HEK293 (cell line): ENCODE results near the gene CORO2B.

ENCODE experiments used
- MZF1 ChIP-seq: fragments of 450-650 bp; formaldehyde crosslinking; IDR thresholded peaks from 2 replicates; pipeline ENCODE4 v1.5.1; 2017; ENCODE audit warnings: missing biosample characterization, missing genetic modification characterization, borderline replicate concordance
- YY1 ChIP-seq: fragments of 450-650 bp; formaldehyde crosslinking; IDR thresholded peaks from 2 replicates; pipeline ENCODE4 v1.5.1; 2018; ENCODE audit warnings: missing biosample characterization, missing genetic modification characterization
- ZNF114 ChIP-seq: fragments of 450-650 bp; formaldehyde crosslinking; IDR thresholded peaks from 2 replicates; pipeline ENCODE4 v1.5.0; 2017; ENCODE audit warnings: missing biosample characterization, missing genetic modification characterization
- ZNF274 ChIP-seq, 2 experiments: fragments of 200-500 bp in 1 of 2; fragments of 450-650 bp in 1 of 2; sonication (Bioruptor generic) in 1 of 2; formaldehyde crosslinking in 1 of 2; IDR thresholded peaks; 2 replicates each; pipeline versions ENCODE4 v1.5.1 to v1.6.1; 2014 to 2016; ENCODE audit warnings: borderline replicate concordance in 1 of 2, inconsistent platforms in 1 of 2, low read length in 1 of 2, missing biosample characterization in 1 of 2, missing genetic modification characterization in 1 of 2
- ZNF558 ChIP-seq: fragments of 450-650 bp; formaldehyde crosslinking; IDR thresholded peaks from 2 replicates; pipeline ENCODE4 v1.5.1; 2016; ENCODE audit warnings: missing biosample characterization, missing genetic modification characterization
- TF ChIP-seq, protein P1 (sequence below): fragments of 450-650 bp; formaldehyde crosslinking; IDR thresholded peaks from 2 replicates; pipeline ENCODE4 v1.5.1; 2016; ENCODE audit warnings: missing biosample characterization, missing genetic modification characterization
- TF ChIP-seq, protein P2 (sequence below): fragments of 450-650 bp; formaldehyde crosslinking; IDR thresholded peaks from 2 replicates; pipeline ENCODE4 v1.5.1; 2016; ENCODE audit warnings: missing biosample characterization, missing genetic modification characterization

GRCh38 chr15:68656438-68656739, 77.6 kb downstream of the CORO2B start:
- TF ChIP-seq ZNF558 (tag by site-specific recombination) (no peak), MZF1 (tag by site-specific recombination) (no peak), YY1 (no peak), ZNF114 (tag by site-specific recombination) (no peak), ZNF274 (IDR thresholded peaks at IDR 0.05; ENCODE audit: low read length) (no peak), ZNF274 (tag by site-specific recombination; IDR thresholded peaks at IDR 0.05; ENCODE audit: borderline replicate concordance) (no peak)
- TF ChIP-seq, protein P1, sequence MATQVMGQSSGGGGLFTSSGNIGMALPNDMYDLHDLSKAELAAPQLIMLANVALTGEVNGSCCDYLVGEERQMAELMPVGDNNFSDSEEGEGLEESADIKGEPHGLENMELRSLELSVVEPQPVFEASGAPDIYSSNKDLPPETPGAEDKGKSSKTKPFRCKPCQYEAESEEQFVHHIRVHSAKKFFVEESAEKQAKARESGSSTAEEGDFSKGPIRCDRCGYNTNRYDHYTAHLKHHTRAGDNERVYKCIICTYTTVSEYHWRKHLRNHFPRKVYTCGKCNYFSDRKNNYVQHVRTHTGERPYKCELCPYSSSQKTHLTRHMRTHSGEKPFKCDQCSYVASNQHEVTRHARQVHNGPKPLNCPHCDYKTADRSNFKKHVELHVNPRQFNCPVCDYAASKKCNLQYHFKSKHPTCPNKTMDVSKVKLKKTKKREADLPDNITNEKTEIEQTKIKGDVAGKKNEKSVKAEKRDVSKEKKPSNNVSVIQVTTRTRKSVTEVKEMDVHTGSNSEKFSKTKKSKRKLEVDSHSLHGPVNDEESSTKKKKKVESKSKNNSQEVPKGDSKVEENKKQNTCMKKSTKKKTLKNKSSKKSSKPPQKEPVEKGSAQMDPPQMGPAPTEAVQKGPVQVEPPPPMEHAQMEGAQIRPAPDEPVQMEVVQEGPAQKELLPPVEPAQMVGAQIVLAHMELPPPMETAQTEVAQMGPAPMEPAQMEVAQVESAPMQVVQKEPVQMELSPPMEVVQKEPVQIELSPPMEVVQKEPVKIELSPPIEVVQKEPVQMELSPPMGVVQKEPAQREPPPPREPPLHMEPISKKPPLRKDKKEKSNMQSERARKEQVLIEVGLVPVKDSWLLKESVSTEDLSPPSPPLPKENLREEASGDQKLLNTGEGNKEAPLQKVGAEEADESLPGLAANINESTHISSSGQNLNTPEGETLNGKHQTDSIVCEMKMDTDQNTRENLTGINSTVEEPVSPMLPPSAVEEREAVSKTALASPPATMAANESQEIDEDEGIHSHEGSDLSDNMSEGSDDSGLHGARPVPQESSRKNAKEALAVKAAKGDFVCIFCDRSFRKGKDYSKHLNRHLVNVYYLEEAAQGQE (tag by site-specific recombination) = no peak
- TF ChIP-seq, protein P2, sequence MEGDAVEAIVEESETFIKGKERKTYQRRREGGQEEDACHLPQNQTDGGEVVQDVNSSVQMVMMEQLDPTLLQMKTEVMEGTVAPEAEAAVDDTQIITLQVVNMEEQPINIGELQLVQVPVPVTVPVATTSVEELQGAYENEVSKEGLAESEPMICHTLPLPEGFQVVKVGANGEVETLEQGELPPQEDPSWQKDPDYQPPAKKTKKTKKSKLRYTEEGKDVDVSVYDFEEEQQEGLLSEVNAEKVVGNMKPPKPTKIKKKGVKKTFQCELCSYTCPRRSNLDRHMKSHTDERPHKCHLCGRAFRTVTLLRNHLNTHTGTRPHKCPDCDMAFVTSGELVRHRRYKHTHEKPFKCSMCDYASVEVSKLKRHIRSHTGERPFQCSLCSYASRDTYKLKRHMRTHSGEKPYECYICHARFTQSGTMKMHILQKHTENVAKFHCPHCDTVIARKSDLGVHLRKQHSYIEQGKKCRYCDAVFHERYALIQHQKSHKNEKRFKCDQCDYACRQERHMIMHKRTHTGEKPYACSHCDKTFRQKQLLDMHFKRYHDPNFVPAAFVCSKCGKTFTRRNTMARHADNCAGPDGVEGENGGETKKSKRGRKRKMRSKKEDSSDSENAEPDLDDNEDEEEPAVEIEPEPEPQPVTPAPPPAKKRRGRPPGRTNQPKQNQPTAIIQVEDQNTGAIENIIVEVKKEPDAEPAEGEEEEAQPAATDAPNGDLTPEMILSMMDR = no peak
